Activated CD4-positive, alpha-beta memory T cell treated with anti-CD3 and anti-CD28 coated beads, Interleukin-2, amount 10 ng/mL, durations not matched to agents 7 days and 5 days (primary cell): ENCODE results near the gene PAGE2. TPM values are rescaled to one million over a fixed set of nuclear protein-coding genes. Genes with fewer than 3 reads are reported as not detected.
"Not testable (repeated sequence)": the region's sequence is repeated elsewhere in the genome, so short reads cannot be mapped to it uniquely, and the experiment has no call there.

ENCODE experiments used
- CTCF ChIA-PET: fragments of 350-600 bp; sonication (Branson Sonifier 250); formaldehyde crosslinking; loops from one replicate; lab custom pipeline; 2021; ENCODE audit warnings: antibody characterized with exemption, inconsistent platforms; lab: Charles Lee
- POLR2A ChIA-PET: fragments of 350-600 bp; sonication (Branson Sonifier 250); formaldehyde crosslinking; loops from one replicate; lab custom pipeline; 2021; ENCODE audit warnings: antibody characterized with exemption; lab: Charles Lee
- DNase-seq: peaks from one replicate; pipeline ENCODE4 v3.0.0-alpha.2; 2020
- H3K27ac Mint-ChIP-seq: one replicate; pipeline ENCODE4 v1.8.0; 2021; ENCODE audit warnings: mild to moderate bottlenecking, mixed read lengths
- H3K27me3 Mint-ChIP-seq: one replicate; pipeline ENCODE4 v1.8.0; 2021; ENCODE audit warnings: mixed read lengths
- H3K36me3 Mint-ChIP-seq: one replicate; pipeline ENCODE4 v1.8.0; 2021; ENCODE audit warnings: low read depth, mixed read lengths
- H3K4me1 Mint-ChIP-seq: one replicate; pipeline ENCODE4 v1.8.0; 2021; ENCODE audit warnings: mixed read lengths
- H3K4me3 Mint-ChIP-seq: one replicate; pipeline ENCODE4 v1.8.0; 2021; ENCODE audit warnings: mild to moderate bottlenecking, mixed read lengths
- H3K9me3 Mint-ChIP-seq: one replicate; pipeline ENCODE4 v1.8.0; 2021; ENCODE audit warnings: mixed read lengths
- total RNA-seq, 2 experiments: library from RNA; stranded (reverse); gene quantifications; one replicate each; pipeline ENCODE4 v1.2.3, GENCODE V29; 2021

The PAGE2 gene
- total RNA-seq, 2 experiments from 2014 or later = not detected

GRCh38 chrX:55107262-55107661 lies 18.4 kb downstream of the PAGE2 start:
- Mint-ChIP-seq H3K9me3 (no peaks in the 10 kb centered on the region), H3K27ac (no peak overlapping the region), H3K4me3 (no peak overlapping the region), H3K4me1 (peaks cover 1% of the 10 kb centered on the region), H3K36me3 (no peaks in the 10 kb centered on the region), H3K27me3 (no peaks in the 10 kb centered on the region)
- no peak for DNase-seq
- POLR2A ChIA-PET = no interaction called here
- CTCF ChIA-PET = no interaction called here

GRCh38 chrX:55107911-55108310 lies 19.1 kb downstream of the PAGE2 start:
- H3K9me3 Mint-ChIP-seq = no peaks in the 10 kb centered on the region
- ChIA-PET CTCF (no interaction called here), POLR2A (no interaction called here)
- H3K27ac Mint-ChIP-seq = no peak overlapping the region
- no peak for DNase-seq
- no peak overlapping the region for H3K4me3 Mint-ChIP-seq
- no peaks in the 10 kb centered on the region for H3K36me3 Mint-ChIP-seq
- peaks cover 1% of the 10 kb centered on the region for H3K4me1 Mint-ChIP-seq
- H3K27me3 Mint-ChIP-seq = no peaks in the 10 kb centered on the region

GRCh38 chrX:55109306-55109705 lies 20.5 kb downstream of the PAGE2 start:
- Mint-ChIP-seq H3K9me3 (no peaks in the 10 kb centered on the region), H3K4me3 (no peak overlapping the region), H3K27ac (no peak overlapping the region), H3K36me3 (no peaks in the 10 kb centered on the region), H3K4me1 (peaks cover 1% of the 10 kb centered on the region), H3K27me3 (no peaks in the 10 kb centered on the region)
- ChIA-PET POLR2A (no interaction called here), CTCF (no interaction called here)
- DNase-seq = no peak

GRCh38 chrX:55111578-55112254 lies 22.9 kb downstream of the PAGE2 start:
- DNase-seq = no peak
- Mint-ChIP-seq H3K4me1 (peaks cover 1% of the 10 kb centered on the region), H3K9me3 (no peaks in the 10 kb centered on the region), H3K27me3 (no peaks in the 10 kb centered on the region), H3K4me3 (no peak overlapping the region), H3K27ac (no peak overlapping the region), H3K36me3 (no peaks in the 10 kb centered on the region)
- ChIA-PET POLR2A (no interaction called here), CTCF (no interaction called here)

- H3K4me1 Mint-ChIP-seq = peaks cover 35% of the 10 kb centered on the region
- not testable (repeated sequence) for H3K4me3 Mint-ChIP-seq
Observed at GRCh38 chrX:55116589-55116988, 27.8 kb downstream of the PAGE2 start.

GRCh38 chrX:55118574-55118973 lies 29.8 kb downstream of the PAGE2 start:
- no peak overlapping the region for H3K4me3 Mint-ChIP-seq
- no peaks in the 10 kb centered on the region for H3K9me3 Mint-ChIP-seq
- DNase-seq = peak; percentile 27
- no peaks in the 10 kb centered on the region for H3K27me3 Mint-ChIP-seq
- no peak overlapping the region for H3K27ac Mint-ChIP-seq
- POLR2A ChIA-PET = no interaction called here
- H3K36me3 Mint-ChIP-seq = no peaks in the 10 kb centered on the region
- CTCF ChIA-PET = no interaction called here
- peaks cover 35% of the 10 kb centered on the region for H3K4me1 Mint-ChIP-seq

More at GRCh38 chrX:55116589-55116988, 27.8 kb downstream of the PAGE2 start:
- H3K36me3 Mint-ChIP-seq, H3K9me3 Mint-ChIP-seq, H3K27me3 Mint-ChIP-seq, DNase-seq, CTCF ChIA-PET, POLR2A ChIA-PET, H3K27ac Mint-ChIP-seq: not testable (repeated sequence)

GRCh38 chrX:55119271-55119670 lies 30.5 kb downstream of the PAGE2 start:
- Mint-ChIP-seq H3K4me1 (peaks cover 35% of the 10 kb centered on the region), H3K27ac (peak overlapping the region; percentile 62), H3K27me3 (peaks cover 1% of the 10 kb centered on the region), H3K36me3 (no peaks in the 10 kb centered on the region), H3K9me3 (no peaks in the 10 kb centered on the region), H3K4me3 (no peak overlapping the region)
- ChIA-PET POLR2A (interaction anchor here (1.0 to 1.7 kb wide), 2 partner anchors 40 to 119 kb away, joined by 3 to 6 read pairs; partner anchors contain the start of gene APEX2), CTCF (interaction anchor here (1.4 kb wide), 1 partner anchor 364 kb away, joined by 3 read pairs; no protein-coding TSS in a partner anchor)
- no peak for DNase-seq

GRCh38 chrX:55119712-55120111 lies 30.9 kb downstream of the PAGE2 start:
- Mint-ChIP-seq H3K4me1 (peaks cover 35% of the 10 kb centered on the region), H3K27ac (peak overlapping the region; percentile 62), H3K4me3 (no peak overlapping the region), H3K9me3 (no peaks in the 10 kb centered on the region), H3K36me3 (no peaks in the 10 kb centered on the region), H3K27me3 (peaks cover 1% of the 10 kb centered on the region)
- CTCF ChIA-PET = interaction anchor here (0.8 to 1.4 kb wide), 2 partner anchors 112 to 364 kb away, joined by 3 read pairs; no protein-coding TSS in a partner anchor
- POLR2A ChIA-PET = interaction anchor here (1.0 to 1.7 kb wide), 2 partner anchors 40 to 120 kb away, joined by 3 to 6 read pairs; partner anchors contain the start of gene APEX2
- DNase-seq = no peak

GRCh38 chrX:55120761-55121358 lies 32.0 kb downstream of the PAGE2 start:
- no peak overlapping the region for H3K27ac Mint-ChIP-seq
- ChIA-PET CTCF (interaction anchor here (1.4 kb wide), 1 partner anchor 362 kb away, joined by 3 read pairs; no protein-coding TSS in a partner anchor), POLR2A (interaction anchor here (1.7 kb wide), 1 partner anchor 39 kb away, joined by 6 read pairs; no protein-coding TSS in a partner anchor)

GRCh38 chrX:55123900-55124299 lies 35.1 kb downstream of the PAGE2 start:
- ChIA-PET CTCF (no interaction called here), POLR2A (no interaction called here)
- Mint-ChIP-seq H3K4me1 (peaks cover 24% of the 10 kb centered on the region), H3K27ac (no peak overlapping the region), H3K9me3 (no peaks in the 10 kb centered on the region), H3K36me3 (no peaks in the 10 kb centered on the region), H3K27me3 (peaks cover 4% of the 10 kb centered on the region), H3K4me3 (no peak overlapping the region)
- no peak for DNase-seq

More at GRCh38 chrX:55120761-55121358, 32.0 kb downstream of the PAGE2 start:
- peaks cover 1% of the 10 kb centered on the region for H3K27me3 Mint-ChIP-seq
- H3K4me1 Mint-ChIP-seq = peaks cover 35% of the 10 kb centered on the region
- no peak for DNase-seq
- H3K9me3 Mint-ChIP-seq = no peaks in the 10 kb centered on the region
- H3K4me3 Mint-ChIP-seq = no peak overlapping the region
- H3K36me3 Mint-ChIP-seq = no peaks in the 10 kb centered on the region

- Mint-ChIP-seq H3K4me3 (no peak overlapping the region), H3K4me1 (no peaks in the 10 kb centered on the region), H3K27me3 (peaks cover 4% of the 10 kb centered on the region), H3K9me3 (no peaks in the 10 kb centered on the region), H3K36me3 (no peaks in the 10 kb centered on the region), H3K27ac (no peak overlapping the region)
- no peak for DNase-seq
- ChIA-PET CTCF (no interaction called here), POLR2A (no interaction called here)
Observed at GRCh38 chrX:55127692-55128091, 38.9 kb downstream of the PAGE2 start.

GRCh38 chrX:55129361-55129760 lies 40.5 kb downstream of the PAGE2 start:
- peaks cover 2% of the 10 kb centered on the region for H3K27me3 Mint-ChIP-seq
- no peak overlapping the region for H3K27ac Mint-ChIP-seq
- ChIA-PET CTCF (no interaction called here), POLR2A (no interaction called here)
- H3K36me3 Mint-ChIP-seq = no peaks in the 10 kb centered on the region
- no peak overlapping the region for H3K4me3 Mint-ChIP-seq
- DNase-seq = no peak
- no peaks in the 10 kb centered on the region for H3K4me1 Mint-ChIP-seq
- H3K9me3 Mint-ChIP-seq = no peaks in the 10 kb centered on the region

GRCh38 chrX:55130481-55130880 lies 41.7 kb downstream of the PAGE2 start:
- Mint-ChIP-seq H3K27me3 (peaks cover 2% of the 10 kb centered on the region), H3K36me3 (no peaks in the 10 kb centered on the region), H3K9me3 (no peaks in the 10 kb centered on the region), H3K4me1 (no peaks in the 10 kb centered on the region), H3K27ac (no peak overlapping the region), H3K4me3 (no peak overlapping the region)
- CTCF ChIA-PET = no interaction called here
- POLR2A ChIA-PET = no interaction called here
- DNase-seq = no peak
